Stimulated activated CD4-positive, alpha-beta T cell treated with anti-CD3 and anti-CD28 coated beads, Interleukin-15, amount 100 ng/mL, for 48 hours (primary cell): Measurements from ENCODE around the gene DMRT1.

Experiments
- DNase-seq, 2 donors: peaks; one replicate each; pipeline ENCODE4 v3.0.0-alpha.2; 2020; ENCODE audit warnings: low read depth in 2 of 2

The DMRT1 gene

GRCh38 chr9:922171-922570, 80.7 kb downstream of the DMRT1 start:
- DNase-seq, result no peak

- no peak for DNase-seq
Measured at GRCh38 chr9:922731-923130, 81.2 kb downstream of the DMRT1 start.

- no peak for DNase-seq
Measured at GRCh38 chr9:926976-927375, 85.5 kb downstream of the DMRT1 start.

- no peak for DNase-seq
Measured at GRCh38 chr9:928363-929042, 87.0 kb downstream of the DMRT1 start.

- no peak for DNase-seq
Measured at GRCh38 chr9:929719-930118, 88.2 kb downstream of the DMRT1 start.

- DNase-seq, result no peak
Measured at GRCh38 chr9:933356-933755, 91.9 kb downstream of the DMRT1 start.

GRCh38 chr9:935348-935965, 94.0 kb downstream of the DMRT1 start:
- no peak for DNase-seq

GRCh38 chr9:942805-943580, 101.5 kb downstream of the DMRT1 start:
- DNase-seq, result no peak

- no peak for DNase-seq
Measured at GRCh38 chr9:947985-948384, 106.5 kb downstream of the DMRT1 start.

- no peak for DNase-seq
Measured at GRCh38 chr9:948497-948896, 107.0 kb downstream of the DMRT1 start.

GRCh38 chr9:950139-950538, 108.6 kb downstream of the DMRT1 start:
- DNase-seq, result no peak

- no peak for DNase-seq
Measured at GRCh38 chr9:952546-952945, 111.0 kb downstream of the DMRT1 start.

GRCh38 chr9:959105-959504, 117.6 kb downstream of the DMRT1 start:
- DNase-seq, result no peak

- DNase-seq, result no peak
Measured at GRCh38 chr9:959914-960313, 118.4 kb downstream of the DMRT1 start.

GRCh38 chr9:962023-962422, 120.5 kb downstream of the DMRT1 start:
- DNase-seq, result no peak

- no peak for DNase-seq
Measured at GRCh38 chr9:965497-965896, 124.0 kb downstream of the DMRT1 start.

GRCh38 chr9:966870-967269, 125.4 kb downstream of the DMRT1 start:
- DNase-seq, result no peak

- DNase-seq, result no peak
Measured at GRCh38 chr9:967436-967835, 125.9 kb downstream of the DMRT1 start.

- DNase-seq, result no peak
Measured at GRCh38 chr9:967903-968641, 126.6 kb downstream of the DMRT1 start.

GRCh38 chr9:969310-970150, 128.0 kb downstream of the DMRT1 start:
- DNase-seq, result no peak
